Subcutaneous adipose tissue (tissue), 4 donors: ENCODE measurements around the gene GLB1L2. TPM values are rescaled to one million over a fixed set of nuclear protein-coding genes. Genes with fewer than 3 reads are reported as not detected.

ENCODE experiments used
- CTCF ChIP-seq: fragments of 450-650 bp; IDR thresholded peaks from one replicate; pipeline ENCODE4 v1.5.1; 2016; ENCODE audit warnings: low read depth, mild to moderate bottlenecking, control low read depth, antibody characterized with exemption, moderate library complexity
- total RNA-seq, 4 donors: library from RNA; depleted of rRNA; stranded (reverse); fragments of >200 nt; gene quantifications; one replicate each; pipeline ENCODE4 v1.1.0, GENCODE V29; 2016

The GLB1L2 gene
- total RNA-seq, 4 donors from 2014 or later, result 0.49 to 2.4 (median 0.80) TPM

GRCh38 chr11:134355136-134355535 is 23.3 kb downstream of the GLB1L2 start:
- no peak for TF ChIP-seq CTCF

- TF ChIP-seq CTCF, result no peak
Measured at GRCh38 chr11:134355656-134356055, 23.9 kb downstream of the GLB1L2 start.

- TF ChIP-seq CTCF, result no peak
Measured at GRCh38 chr11:134356656-134357544, 25.1 kb downstream of the GLB1L2 start.

DNA sequence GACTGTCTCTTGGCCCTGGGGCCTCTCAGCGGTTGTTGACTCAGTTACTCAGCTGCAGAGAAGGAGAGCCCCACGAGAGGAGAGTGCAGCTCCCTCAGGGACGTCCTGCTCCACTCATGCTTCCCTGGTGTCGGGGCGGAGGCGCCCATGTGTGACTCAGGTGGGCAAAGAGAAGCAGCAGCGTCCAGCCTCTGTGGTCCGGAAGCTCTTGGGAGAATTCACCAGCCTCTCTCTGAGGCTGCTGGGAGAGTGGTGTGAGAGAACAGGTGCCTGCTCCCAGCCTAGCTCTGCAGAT is 25.7 kb downstream of the GLB1L2 start:
- TF ChIP-seq CTCF, result no peak

DNA sequence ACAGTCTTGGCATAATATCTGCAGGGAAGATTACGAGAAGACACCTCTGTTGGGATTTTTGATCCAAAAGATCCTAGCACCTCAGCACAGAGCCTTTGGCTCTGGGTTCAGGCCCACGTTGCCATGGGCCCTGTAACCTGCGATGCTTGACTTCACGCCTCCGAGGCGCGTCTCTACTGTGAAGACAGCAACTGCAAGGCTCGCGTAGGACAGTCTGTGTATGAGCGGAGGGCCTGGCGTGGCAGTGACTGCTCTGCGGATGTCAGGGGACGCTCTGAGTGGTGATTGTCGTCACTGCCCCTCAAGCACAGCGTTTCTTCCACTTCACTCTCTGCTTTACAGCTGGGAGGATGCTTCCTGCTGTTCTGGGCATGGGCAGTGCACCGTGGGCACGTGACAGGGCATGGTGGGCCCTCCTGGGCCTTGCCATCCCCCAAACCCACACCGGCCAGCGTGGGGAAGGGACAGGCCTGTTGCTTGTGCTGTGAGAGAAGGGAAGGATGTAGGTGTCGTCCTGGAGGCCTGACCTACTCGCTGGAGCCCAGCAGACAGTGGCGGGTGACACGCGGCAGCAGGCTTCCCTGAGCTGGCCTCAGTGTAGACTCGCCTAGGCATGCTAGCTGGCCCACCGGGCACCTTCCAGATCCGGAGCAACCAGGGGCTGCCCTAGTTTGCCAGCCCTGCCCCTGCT is 26.5 kb downstream of the GLB1L2 start:
- no peak for TF ChIP-seq CTCF

DNA sequence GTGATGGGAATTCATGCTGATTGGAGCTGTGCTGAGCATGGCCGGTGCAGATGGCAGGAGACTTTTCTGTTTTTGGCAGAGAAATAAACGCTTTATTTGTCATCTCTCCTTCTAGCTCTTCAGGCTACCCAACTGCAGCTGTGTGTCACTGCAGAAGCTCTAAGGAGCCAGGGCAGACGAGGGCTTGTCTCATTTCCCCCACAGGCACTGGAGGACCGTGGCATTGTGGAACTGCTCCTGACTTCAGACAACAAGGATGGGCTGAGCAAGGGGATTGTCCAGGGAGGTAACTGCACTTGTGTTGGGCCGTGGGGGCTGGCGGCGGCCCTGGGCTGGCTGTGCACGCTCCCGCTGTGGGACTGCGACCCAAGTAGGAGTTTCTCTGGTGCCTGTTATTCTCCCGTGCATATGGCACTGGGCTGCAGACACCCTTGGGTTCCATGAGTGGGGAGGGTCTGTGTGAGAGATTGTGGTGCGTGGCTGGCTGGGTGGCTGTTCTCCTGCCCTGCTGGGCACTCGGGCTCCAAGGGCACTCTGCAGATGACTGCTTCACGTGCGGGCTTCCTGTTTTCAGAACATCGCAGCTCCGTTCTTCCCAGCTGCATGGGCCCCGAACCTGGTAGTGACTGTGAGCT is 27.2 kb downstream of the GLB1L2 start:
- no peak for TF ChIP-seq CTCF

GRCh38 chr11:134359646-134360045 is 27.9 kb downstream of the GLB1L2 start:
- no peak for TF ChIP-seq CTCF
